GM19043 (cell line): Measurements from ENCODE around the gene KERA.
"Not testable (repeated sequence)": the region's sequence is repeated elsewhere in the genome, so short reads cannot be mapped to it uniquely, and the experiment has no call there.

Experiments
- ATAC-seq: cut with Tn5 transposase; IDR thresholded peaks from one replicate; pipeline ENCODE4 v1.9.1; 2021; ENCODE audit warnings: low read depth; ENCODE audit not compliant: unreplicated experiment

KERA gene

GRCh38 chr12:91057368-91058165 lies at the start of gene KERA:
Gene KERA, minus strand, starts transcription at chr12:91058024. Its CDS starts 1,743 bp downstream, at chr12:91056281.
- no peak for ATAC-seq

GRCh38 chr12:91106283-91106682 lies 48.5 kb upstream of the KERA start:
- ATAC-seq: no peak

- ATAC-seq: no peak
These were observed 48.0 kb upstream of the KERA start for GRCh38 chr12:91105807-91106206.

- ATAC-seq: no peak
These were observed 47.1 kb upstream of the KERA start for GRCh38 chr12:91104812-91105466.

GRCh38 chr12:91103624-91104023 lies 45.8 kb upstream of the KERA start:
- ATAC-seq: no peak

GRCh38 chr12:91103101-91103500 lies 45.3 kb upstream of the KERA start:
- ATAC-seq: no peak

- no peak for ATAC-seq
These were observed 43.1 kb upstream of the KERA start for GRCh38 chr12:91100906-91101305.

- ATAC-seq: no peak
These were observed 42.0 kb upstream of the KERA start for GRCh38 chr12:91099836-91100235.

GRCh38 chr12:91099341-91099740 lies 41.5 kb upstream of the KERA start:
- ATAC-seq: no peak

GRCh38 chr12:91098941-91099340 lies 41.1 kb upstream of the KERA start:
- no peak for ATAC-seq

- no peak for ATAC-seq
These were observed 40.6 kb upstream of the KERA start for GRCh38 chr12:91098461-91098860.

- ATAC-seq: no peak
These were observed 37.1 kb upstream of the KERA start for GRCh38 chr12:91094957-91095356.

GRCh38 chr12:91094032-91094662 lies 36.3 kb upstream of the KERA start:
- no peak for ATAC-seq

GRCh38 chr12:91093341-91093740 lies 35.5 kb upstream of the KERA start:
- no peak for ATAC-seq

- ATAC-seq: no peak
These were observed 34.3 kb upstream of the KERA start for GRCh38 chr12:91091916-91092715.

- not testable (repeated sequence) for ATAC-seq
These were observed 32.1 kb upstream of the KERA start for GRCh38 chr12:91089953-91090352.

GRCh38 chr12:91080041-91080440 lies 22.2 kb upstream of the KERA start:
- no peak for ATAC-seq

GRCh38 chr12:91078501-91078900 lies 20.7 kb upstream of the KERA start:
- ATAC-seq: no peak

GRCh38 chr12:91077228-91077954 lies 19.6 kb upstream of the KERA start:
- no peak for ATAC-seq

- no peak for ATAC-seq
These were observed 17.0 kb upstream of the KERA start for GRCh38 chr12:91074851-91075250.
